ENCODE data around the gene HACD4.

Gene HACD4, protein sequence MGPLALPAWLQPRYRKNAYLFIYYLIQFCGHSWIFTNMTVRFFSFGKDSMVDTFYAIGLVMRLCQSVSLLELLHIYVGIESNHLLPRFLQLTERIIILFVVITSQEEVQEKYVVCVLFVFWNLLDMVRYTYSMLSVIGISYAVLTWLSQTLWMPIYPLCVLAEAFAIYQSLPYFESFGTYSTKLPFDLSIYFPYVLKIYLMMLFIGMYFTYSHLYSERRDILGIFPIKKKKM

DNA sequence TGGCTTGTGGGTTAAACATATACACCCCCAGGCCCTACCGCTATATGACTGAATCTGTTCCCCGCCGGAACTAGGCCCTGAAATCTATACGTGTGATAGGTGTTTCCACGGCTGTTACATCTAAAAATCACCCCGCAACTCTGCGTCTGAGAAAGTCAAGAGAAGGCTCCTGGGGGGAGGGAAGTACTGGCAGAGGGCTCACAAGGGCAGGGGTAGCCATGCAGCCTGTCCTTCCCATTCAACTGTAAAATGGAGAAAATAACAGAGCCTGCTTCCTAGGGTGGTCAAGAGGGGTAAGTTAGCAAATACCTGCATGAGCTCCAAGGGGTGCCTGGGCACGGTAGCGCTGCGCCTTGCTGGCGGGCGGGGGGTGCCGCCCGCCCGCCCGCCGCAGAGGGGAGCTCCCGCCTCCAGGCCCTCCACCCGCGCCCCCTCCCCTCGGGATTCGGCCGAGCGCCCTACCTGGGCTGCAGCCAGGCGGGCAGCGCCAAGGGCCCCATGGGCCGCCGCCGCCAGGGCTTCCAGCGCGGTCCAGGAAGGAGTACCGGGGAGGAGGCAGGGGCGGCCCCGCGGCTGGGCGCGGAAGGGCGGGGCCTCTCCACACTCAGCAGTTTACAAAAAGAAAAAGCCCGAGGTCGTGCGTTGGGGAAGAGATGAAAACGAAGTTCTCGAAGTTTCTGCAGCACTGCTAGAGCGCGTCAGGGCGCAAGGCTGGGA lies at the start of gene HACD4:
TSS of gene HACD4 (minus strand) at position 550 of the 717 bp plus-strand sequence. CDS start at position 500, 50 bp downstream.
- TF ChIP-seq ZNF416 (tag by site-specific recombination; IDR thresholded peaks at IDR 0.05) (no peak), ZNF140 (tag by site-specific recombination; IDR thresholded peaks at IDR 0.05) (no peak), ZNF341 (tag by site-specific recombination; IDR thresholded peaks at IDR 0.05; ENCODE audit: low read depth) (peak; percentile 56), ZBTB8A (tag by site-specific recombination; IDR thresholded peaks at IDR 0.05) (0 out of 2 replicates have a peak, but pooled peaks have one; percentile 23), ZNF596 (tag by site-specific recombination; IDR thresholded peaks at IDR 0.05) (no peak), ZNF843 (tag by site-specific recombination; IDR thresholded peaks at IDR 0.05) (no peak)
- TF ChIP-seq, protein P1, sequence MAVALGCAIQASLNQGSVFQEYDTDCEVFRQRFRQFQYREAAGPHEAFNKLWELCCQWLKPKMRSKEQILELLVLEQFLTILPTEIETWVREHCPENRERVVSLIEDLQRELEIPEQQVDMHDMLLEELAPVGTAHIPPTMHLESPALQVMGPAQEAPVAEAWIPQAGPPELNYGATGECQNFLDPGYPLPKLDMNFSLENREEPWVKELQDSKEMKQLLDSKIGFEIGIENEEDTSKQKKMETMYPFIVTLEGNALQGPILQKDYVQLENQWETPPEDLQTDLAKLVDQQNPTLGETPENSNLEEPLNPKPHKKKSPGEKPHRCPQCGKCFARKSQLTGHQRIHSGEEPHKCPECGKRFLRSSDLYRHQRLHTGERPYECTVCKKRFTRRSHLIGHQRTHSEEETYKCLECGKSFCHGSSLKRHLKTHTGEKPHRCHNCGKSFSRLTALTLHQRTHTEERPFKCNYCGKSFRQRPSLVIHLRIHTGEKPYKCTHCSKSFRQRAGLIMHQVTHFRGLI (tag by site-specific recombination; IDR thresholded peaks at IDR 0.05): peak; percentile 69
- Histone ChIP-seq H3K27ac (ENCODE audit: extremely low read depth, low read depth, low read length) (no peak within 1 kb of the TSS), H3K9me3 (ENCODE audit: control insufficient read depth, insufficient read depth, low read depth, low read length) (no peaks in the 10 kb centered on the region), H3K4me1 (ENCODE audit: control insufficient read depth, insufficient read depth, low read length) (no peaks in the 10 kb centered on the region), H3K36me3 (ENCODE audit: control insufficient read depth in 2 of 2, insufficient read depth in 1 of 2, low read length in 2 of 2) (no peaks in the 10 kb centered on the region), H3K4me3 (ENCODE audit: low read depth, low read length) (no peak within 1 kb of the TSS)
- ChIA-PET POLR2A (no interaction called here), CTCF (interaction anchor here (0.7 kb wide), 1 partner anchor 76 kb away, joined by 3 read pairs; no protein-coding TSS in a partner anchor)

DNA sequence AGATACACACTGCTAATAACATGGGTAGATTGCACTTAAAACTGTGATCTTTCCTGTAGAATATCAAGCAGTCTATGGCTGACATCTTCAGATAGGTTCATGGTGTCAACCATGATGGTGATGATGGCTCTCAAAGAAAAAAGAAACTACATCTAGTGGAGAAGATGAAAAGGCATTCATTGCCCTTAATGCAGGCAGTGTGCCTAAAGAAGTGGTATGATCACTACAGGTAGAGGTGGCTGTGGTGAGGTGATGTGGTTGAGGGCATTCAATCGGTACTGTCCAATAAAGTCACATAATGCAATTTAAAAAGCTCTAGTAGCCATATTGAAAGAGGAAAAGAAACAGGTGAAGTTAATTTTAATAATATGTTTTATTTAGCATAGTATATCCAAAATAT lies 49.4 kb upstream of the HACD4 start:
- no peaks in the 10 kb centered on the region for H3K4me1 ChIP-seq (ENCODE audit: control insufficient read depth, insufficient read depth, low read length)
- ChIA-PET POLR2A (no interaction called here), CTCF (interaction anchor here (0.7 kb wide), 1 partner anchor 1065 kb away, joined by 4 read pairs; no protein-coding TSS in a partner anchor)
- H3K36me3 ChIP-seq (ENCODE audit: control insufficient read depth in 2 of 2, insufficient read depth in 1 of 2, low read length in 2 of 2): no peaks in the 10 kb centered on the region
- H3K9me3 ChIP-seq (ENCODE audit: control insufficient read depth, insufficient read depth, low read depth, low read length): no peaks in the 10 kb centered on the region
- TF ChIP-seq, protein P2, sequence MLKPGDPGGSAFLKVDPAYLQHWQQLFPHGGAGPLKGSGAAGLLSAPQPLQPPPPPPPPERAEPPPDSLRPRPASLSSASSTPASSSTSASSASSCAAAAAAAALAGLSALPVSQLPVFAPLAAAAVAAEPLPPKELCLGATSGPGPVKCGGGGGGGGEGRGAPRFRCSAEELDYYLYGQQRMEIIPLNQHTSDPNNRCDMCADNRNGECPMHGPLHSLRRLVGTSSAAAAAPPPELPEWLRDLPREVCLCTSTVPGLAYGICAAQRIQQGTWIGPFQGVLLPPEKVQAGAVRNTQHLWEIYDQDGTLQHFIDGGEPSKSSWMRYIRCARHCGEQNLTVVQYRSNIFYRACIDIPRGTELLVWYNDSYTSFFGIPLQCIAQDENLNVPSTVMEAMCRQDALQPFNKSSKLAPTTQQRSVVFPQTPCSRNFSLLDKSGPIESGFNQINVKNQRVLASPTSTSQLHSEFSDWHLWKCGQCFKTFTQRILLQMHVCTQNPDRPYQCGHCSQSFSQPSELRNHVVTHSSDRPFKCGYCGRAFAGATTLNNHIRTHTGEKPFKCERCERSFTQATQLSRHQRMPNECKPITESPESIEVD (tag by site-specific recombination; IDR thresholded peaks at IDR 0.05): no peak
- TF ChIP-seq, protein P3, sequence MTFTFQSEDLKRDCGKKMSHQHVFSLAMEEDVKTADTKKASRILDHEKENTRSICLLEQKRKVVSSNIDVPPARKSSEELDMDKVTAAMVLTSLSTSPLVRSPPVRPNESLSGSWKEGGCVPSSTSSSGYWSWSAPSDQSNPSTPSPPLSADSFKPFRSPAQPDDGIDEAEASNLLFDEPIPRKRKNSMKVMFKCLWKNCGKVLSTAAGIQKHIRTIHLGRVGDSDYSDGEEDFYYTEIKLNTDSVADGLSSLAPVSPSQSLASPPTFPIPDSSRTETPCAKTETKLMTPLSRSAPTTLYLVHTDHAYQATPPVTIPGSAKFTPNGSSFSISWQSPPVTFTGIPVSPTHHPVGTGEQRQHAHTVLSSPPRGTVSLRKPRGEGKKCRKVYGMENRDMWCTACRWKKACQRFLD (tag by site-specific recombination; IDR thresholded peaks at IDR 0.05): no peak
- TF ChIP-seq ZNF16 (tag by site-specific recombination; IDR thresholded peaks at IDR 0.05; ENCODE audit: low read depth) (no peak), ZNF366 (tag by site-specific recombination; conservative IDR thresholded peaks at IDR 0.05) (no peak)
- TF ChIP-seq, protein P4, sequence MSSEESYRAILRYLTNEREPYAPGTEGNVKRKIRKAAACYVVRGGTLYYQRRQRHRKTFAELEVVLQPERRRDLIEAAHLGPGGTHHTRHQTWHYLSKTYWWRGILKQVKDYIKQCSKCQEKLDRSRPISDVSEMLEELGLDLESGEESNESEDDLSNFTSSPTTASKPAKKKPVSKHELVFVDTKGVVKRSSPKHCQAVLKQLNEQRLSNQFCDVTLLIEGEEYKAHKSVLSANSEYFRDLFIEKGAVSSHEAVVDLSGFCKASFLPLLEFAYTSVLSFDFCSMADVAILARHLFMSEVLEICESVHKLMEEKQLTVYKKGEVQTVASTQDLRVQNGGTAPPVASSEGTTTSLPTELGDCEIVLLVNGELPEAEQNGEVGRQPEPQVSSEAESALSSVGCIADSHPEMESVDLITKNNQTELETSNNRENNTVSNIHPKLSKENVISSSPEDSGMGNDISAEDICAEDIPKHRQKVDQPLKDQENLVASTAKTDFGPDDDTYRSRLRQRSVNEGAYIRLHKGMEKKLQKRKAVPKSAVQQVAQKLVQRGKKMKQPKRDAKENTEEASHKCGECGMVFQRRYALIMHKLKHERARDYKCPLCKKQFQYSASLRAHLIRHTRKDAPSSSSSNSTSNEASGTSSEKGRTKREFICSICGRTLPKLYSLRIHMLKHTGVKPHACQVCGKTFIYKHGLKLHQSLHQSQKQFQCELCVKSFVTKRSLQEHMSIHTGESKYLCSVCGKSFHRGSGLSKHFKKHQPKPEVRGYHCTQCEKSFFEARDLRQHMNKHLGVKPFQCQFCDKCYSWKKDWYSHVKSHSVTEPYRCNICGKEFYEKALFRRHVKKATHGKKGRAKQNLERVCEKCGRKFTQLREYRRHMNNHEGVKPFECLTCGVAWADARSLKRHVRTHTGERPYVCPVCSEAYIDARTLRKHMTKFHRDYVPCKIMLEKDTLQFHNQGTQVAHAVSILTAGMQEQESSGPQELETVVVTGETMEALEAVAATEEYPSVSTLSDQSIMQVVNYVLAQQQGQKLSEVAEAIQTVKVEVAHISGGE (tag by site-specific recombination; conservative IDR thresholded peaks at IDR 0.05; ENCODE audit: low read depth): no peak
- no peak overlapping the region for H3K27ac ChIP-seq (ENCODE audit: extremely low read depth, low read depth, low read length)
- no peak overlapping the region for H3K4me3 ChIP-seq (ENCODE audit: low read depth, low read length)

Measured in HEK293 (cell line).